Neural cell (in vitro differentiated cells): ENCODE results near the gene PCNX1. TPM values are rescaled to one million over a fixed set of nuclear protein-coding genes. Genes with fewer than 3 reads are reported as not detected.

Source experiments
- H2AFZ ChIP-seq: fragments of 200-600, 300-800 bp; sonication (generic), shearing (Covaris generic); 2 replicates; pipeline ENCODE4 v1.6.0; 2014; ENCODE audit warnings: low read depth, mild to moderate bottlenecking, antibody characterized with exemption, low read length, moderate library complexity
- H3F3A ChIP-seq: fragments of 200-600 bp; shearing (Covaris generic); 2 replicates; pipeline ENCODE4 v1.6.1; 2016; ENCODE audit warnings: mild to moderate bottlenecking, moderate library complexity, mixed read lengths, antibody characterized with exemption, low read length; ENCODE audit not compliant: insufficient read depth, poor library complexity, severe bottlenecking
- H3K27ac ChIP-seq: fragments of 200-600, 300-800 bp; sonication (generic), shearing (Covaris generic); 2 replicates; pipeline ENCODE4 v1.5.1; 2014; ENCODE audit warnings: mild to moderate bottlenecking, low read length, moderate library complexity
- H3K27me3 ChIP-seq: fragments of 300-800, 200-600 bp; sonication (generic), shearing (Covaris generic); 2 replicates; pipeline ENCODE4 v1.6.0; 2014; ENCODE audit warnings: mild to moderate bottlenecking, low read depth, low read length, moderate library complexity; ENCODE audit not compliant: insufficient read depth
- H3K36me3 ChIP-seq: fragments of 300-800, 200-600 bp; sonication (generic), shearing (Covaris generic); 2 replicates; pipeline ENCODE4 v1.5.1; 2014; ENCODE audit warnings: mild to moderate bottlenecking, antibody characterized with exemption, low read length, moderate library complexity; ENCODE audit not compliant: insufficient read depth
- H3K4me2 ChIP-seq: fragments of 300-800, 200-600 bp; sonication (generic), shearing (Covaris generic); 2 replicates; pipeline ENCODE4 v1.6.0; 2014; ENCODE audit warnings: mild to moderate bottlenecking, low read length
- H3K4me3 ChIP-seq: fragments of 300-800, 200-600 bp; sonication (generic), shearing (Covaris generic); 2 replicates; pipeline ENCODE4 v1.5.1; 2014; ENCODE audit warnings: mild to moderate bottlenecking, low read length, moderate library complexity
- H3K79me2 ChIP-seq: fragments of 200-600 bp; shearing (Covaris generic); replicated peaks from 2 replicates; pipeline ENCODE4 v1.6.0; 2014; ENCODE audit warnings: mild to moderate bottlenecking, low read length, moderate library complexity; ENCODE audit not compliant: insufficient read depth
- H3K9ac ChIP-seq: fragments of 300-800, 200-600 bp; sonication (generic), shearing (Covaris generic); 2 replicates; pipeline ENCODE4 v1.6.1; 2016; ENCODE audit warnings: mild to moderate bottlenecking, low read length, mixed read lengths
- H3K9me2 ChIP-seq: fragments of 200-600 bp; shearing (Covaris generic); 2 replicates; pipeline ENCODE4 v1.6.1; 2016; ENCODE audit warnings: mild to moderate bottlenecking, low read length, mixed read lengths; ENCODE audit not compliant: insufficient read depth
- H3K9me3 ChIP-seq: fragments of 200-600, 300-800 bp; sonication (generic), shearing (Covaris generic); 2 replicates; pipeline ENCODE4 v1.6.1; 2016; ENCODE audit warnings: mild to moderate bottlenecking, mixed run types, low read length, moderate library complexity, mixed read lengths
- H4K20me1 ChIP-seq: fragments of 200-600 bp; shearing (Covaris generic); 2 replicates; pipeline ENCODE4 v1.6.1; 2016; ENCODE audit warnings: mild to moderate bottlenecking, mixed run types; ENCODE audit not compliant: insufficient read depth
- EP300 ChIP-seq: fragments of 450-650 bp; conservative IDR thresholded peaks from 2 replicates; pipeline ENCODE4 v1.6.1; 2014; ENCODE audit warnings: antibody characterized with exemption, mild to moderate bottlenecking, moderate library complexity; ENCODE audit not compliant: poor library complexity, severe bottlenecking
- EZH2 ChIP-seq: fragments of 200-600, 300-800 bp; shearing (Covaris generic), sonication (generic); IDR thresholded peaks from 2 replicates; pipeline ENCODE4 v1.6.1; 2014; ENCODE audit warnings: antibody characterized with exemption, low read length, borderline replicate concordance, mild to moderate bottlenecking; ENCODE audit not compliant: insufficient read depth, poor library complexity, severe bottlenecking
- MXI1 ChIP-seq: fragments of 450-650 bp; conservative IDR thresholded peaks from 2 replicates; pipeline ENCODE4 v1.6.1; 2014; ENCODE audit warnings: antibody characterized with exemption, mild to moderate bottlenecking; ENCODE audit not compliant: poor library complexity, severe bottlenecking
- POLR2AphosphoS5 ChIP-seq: IDR thresholded peaks from 2 replicates; pipeline ENCODE4 v1.6.1; 2012
- RAD21 ChIP-seq: fragments of 450-650 bp; conservative IDR thresholded peaks from 2 replicates; pipeline ENCODE4 v1.6.1; 2014; ENCODE audit warnings: antibody characterized with exemption, mild to moderate bottlenecking, moderate library complexity
- SMC3 ChIP-seq: fragments of 450-650 bp; conservative IDR thresholded peaks from 2 replicates; pipeline ENCODE4 v1.6.1; 2014; ENCODE audit warnings: antibody characterized with exemption, mild to moderate bottlenecking, moderate library complexity; ENCODE audit not compliant: poor library complexity
- TAF1 ChIP-seq: IDR thresholded peaks from 2 replicates; pipeline ENCODE4 v1.6.1; 2012; ENCODE audit warnings: low read depth
- polyA plus RNA-seq: library from polyadenylated mRNA; depleted of rRNA; stranded (reverse); fragments of >200 nt; gene quantifications from 2 replicates; pipeline ENCODE4 v1.2.3, GENCODE V29; 2014
- TF ChIP-seq, protein P1 (sequence below): fragments of 450-650 bp; IDR thresholded peaks from 2 replicates; pipeline ENCODE4 v1.5.1; 2014; ENCODE audit warnings: antibody characterized with exemption, mild to moderate bottlenecking, moderate library complexity; ENCODE audit not compliant: poor library complexity, severe bottlenecking
- TF ChIP-seq, protein P2 (sequence below): IDR thresholded peaks from 2 replicates; pipeline ENCODE4 v1.6.1; 2012; ENCODE audit warnings: borderline replicate concordance

PCNX1 gene
- polyA plus RNA-seq, 1 donor from 2014 or later: 23.7 TPM

DNA sequence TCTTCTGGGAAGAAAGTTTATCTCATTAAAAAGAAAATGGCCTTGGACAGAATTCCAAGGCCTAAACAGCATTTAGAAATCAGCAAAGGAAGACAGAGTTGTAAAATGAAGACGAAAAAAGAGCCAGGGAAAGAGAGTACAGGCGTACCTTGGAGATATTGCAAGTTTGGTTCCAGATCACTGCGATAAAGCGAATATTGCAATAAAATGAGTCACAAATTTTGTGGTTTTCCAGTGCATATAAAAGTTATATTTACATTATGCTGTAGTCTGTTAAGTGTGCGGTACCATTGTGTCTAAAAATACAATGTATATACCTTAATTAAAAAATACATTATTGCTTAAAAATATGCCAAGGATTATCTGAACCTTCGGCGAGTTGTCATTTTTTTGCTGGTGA lies 9.0 kb downstream of the PCNX1 start:
- Histone ChIP-seq H3K36me3 (no peaks in the 10 kb centered on the region), H3K4me3 (no peak overlapping the region), H4K20me1 (no peaks in the 10 kb centered on the region), H3K9me3 (no peaks in the 10 kb centered on the region), H3K9me2 (no peaks in the 10 kb centered on the region), H3K27me3 (no peaks in the 10 kb centered on the region), H3K27ac (no peak overlapping the region), H3F3A (no peaks in the 10 kb centered on the region), H3K4me2 (no peak overlapping the region), H3K9ac (no peak overlapping the region), H2AFZ (no peak overlapping the region), H3K79me2 (peaks cover 85% of the 10 kb centered on the region)
- TF ChIP-seq, protein P1, sequence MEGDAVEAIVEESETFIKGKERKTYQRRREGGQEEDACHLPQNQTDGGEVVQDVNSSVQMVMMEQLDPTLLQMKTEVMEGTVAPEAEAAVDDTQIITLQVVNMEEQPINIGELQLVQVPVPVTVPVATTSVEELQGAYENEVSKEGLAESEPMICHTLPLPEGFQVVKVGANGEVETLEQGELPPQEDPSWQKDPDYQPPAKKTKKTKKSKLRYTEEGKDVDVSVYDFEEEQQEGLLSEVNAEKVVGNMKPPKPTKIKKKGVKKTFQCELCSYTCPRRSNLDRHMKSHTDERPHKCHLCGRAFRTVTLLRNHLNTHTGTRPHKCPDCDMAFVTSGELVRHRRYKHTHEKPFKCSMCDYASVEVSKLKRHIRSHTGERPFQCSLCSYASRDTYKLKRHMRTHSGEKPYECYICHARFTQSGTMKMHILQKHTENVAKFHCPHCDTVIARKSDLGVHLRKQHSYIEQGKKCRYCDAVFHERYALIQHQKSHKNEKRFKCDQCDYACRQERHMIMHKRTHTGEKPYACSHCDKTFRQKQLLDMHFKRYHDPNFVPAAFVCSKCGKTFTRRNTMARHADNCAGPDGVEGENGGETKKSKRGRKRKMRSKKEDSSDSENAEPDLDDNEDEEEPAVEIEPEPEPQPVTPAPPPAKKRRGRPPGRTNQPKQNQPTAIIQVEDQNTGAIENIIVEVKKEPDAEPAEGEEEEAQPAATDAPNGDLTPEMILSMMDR: no peak
- TF ChIP-seq EP300: no peak
- TF ChIP-seq SMC3: no peak
- TF ChIP-seq POLR2AphosphoS5: no peak
- TF ChIP-seq TAF1: no peak
- no peak for TF ChIP-seq EZH2
- TF ChIP-seq RAD21: no peak
- TF ChIP-seq, protein P2, sequence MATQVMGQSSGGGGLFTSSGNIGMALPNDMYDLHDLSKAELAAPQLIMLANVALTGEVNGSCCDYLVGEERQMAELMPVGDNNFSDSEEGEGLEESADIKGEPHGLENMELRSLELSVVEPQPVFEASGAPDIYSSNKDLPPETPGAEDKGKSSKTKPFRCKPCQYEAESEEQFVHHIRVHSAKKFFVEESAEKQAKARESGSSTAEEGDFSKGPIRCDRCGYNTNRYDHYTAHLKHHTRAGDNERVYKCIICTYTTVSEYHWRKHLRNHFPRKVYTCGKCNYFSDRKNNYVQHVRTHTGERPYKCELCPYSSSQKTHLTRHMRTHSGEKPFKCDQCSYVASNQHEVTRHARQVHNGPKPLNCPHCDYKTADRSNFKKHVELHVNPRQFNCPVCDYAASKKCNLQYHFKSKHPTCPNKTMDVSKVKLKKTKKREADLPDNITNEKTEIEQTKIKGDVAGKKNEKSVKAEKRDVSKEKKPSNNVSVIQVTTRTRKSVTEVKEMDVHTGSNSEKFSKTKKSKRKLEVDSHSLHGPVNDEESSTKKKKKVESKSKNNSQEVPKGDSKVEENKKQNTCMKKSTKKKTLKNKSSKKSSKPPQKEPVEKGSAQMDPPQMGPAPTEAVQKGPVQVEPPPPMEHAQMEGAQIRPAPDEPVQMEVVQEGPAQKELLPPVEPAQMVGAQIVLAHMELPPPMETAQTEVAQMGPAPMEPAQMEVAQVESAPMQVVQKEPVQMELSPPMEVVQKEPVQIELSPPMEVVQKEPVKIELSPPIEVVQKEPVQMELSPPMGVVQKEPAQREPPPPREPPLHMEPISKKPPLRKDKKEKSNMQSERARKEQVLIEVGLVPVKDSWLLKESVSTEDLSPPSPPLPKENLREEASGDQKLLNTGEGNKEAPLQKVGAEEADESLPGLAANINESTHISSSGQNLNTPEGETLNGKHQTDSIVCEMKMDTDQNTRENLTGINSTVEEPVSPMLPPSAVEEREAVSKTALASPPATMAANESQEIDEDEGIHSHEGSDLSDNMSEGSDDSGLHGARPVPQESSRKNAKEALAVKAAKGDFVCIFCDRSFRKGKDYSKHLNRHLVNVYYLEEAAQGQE: no peak
- TF ChIP-seq MXI1: no peak

DNA sequence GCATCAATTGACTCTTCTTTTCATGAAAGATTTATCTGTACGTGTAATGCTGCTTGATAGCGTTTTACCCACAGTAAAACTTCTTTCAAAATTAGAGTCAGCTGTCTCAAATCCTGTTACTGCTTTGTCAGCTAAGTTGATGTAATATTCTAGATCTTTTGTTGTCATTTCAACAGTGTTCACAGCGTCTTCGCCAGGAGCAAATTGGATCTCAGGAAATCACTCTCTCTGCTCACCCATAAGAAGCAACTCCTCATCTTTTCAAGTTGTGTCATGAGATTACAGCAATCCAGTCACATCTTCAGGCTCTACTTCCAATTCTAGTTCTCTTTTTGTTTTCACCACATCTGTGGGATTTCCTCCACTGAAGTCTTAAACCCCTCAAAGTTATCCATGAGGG lies 9.5 kb downstream of the PCNX1 start:
- Histone ChIP-seq H3K27me3 (no peaks in the 10 kb centered on the region), H3K9me3 (no peaks in the 10 kb centered on the region), H4K20me1 (no peaks in the 10 kb centered on the region), H3K36me3 (no peaks in the 10 kb centered on the region), H3F3A (no peaks in the 10 kb centered on the region), H3K4me3 (no peak overlapping the region), H3K4me2 (no peak overlapping the region), H3K9ac (no peak overlapping the region), H3K79me2 (peaks cover 85% of the 10 kb centered on the region), H3K9me2 (no peaks in the 10 kb centered on the region), H2AFZ (no peak overlapping the region), H3K27ac (no peak overlapping the region)
- no peak for TF ChIP-seq SMC3
- peak; percentile 17 for TF ChIP-seq EP300

DNA sequence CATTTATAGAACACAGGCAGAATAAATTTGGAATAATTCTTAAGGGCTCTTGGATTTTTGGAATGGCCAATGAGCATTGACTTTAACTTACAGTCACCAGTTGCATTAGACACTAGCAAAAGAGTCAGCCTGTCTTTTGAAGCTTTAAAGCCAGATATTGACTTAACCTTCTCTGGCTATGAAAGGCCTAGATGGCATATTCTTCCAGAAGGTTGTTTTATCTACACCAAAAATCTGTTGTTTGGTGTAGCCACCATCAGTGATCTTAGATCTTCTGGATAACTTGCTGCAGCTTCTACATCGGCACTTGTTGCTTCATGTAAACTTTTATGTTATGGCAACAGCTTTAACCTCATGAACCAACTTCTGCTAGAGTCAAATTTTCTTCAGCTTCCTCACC lies 10.4 kb downstream of the PCNX1 start:
- H3K9ac ChIP-seq: no peak overlapping the region
- no peaks in the 10 kb centered on the region for H3K27me3 ChIP-seq
- peaks cover 84% of the 10 kb centered on the region for H3K79me2 ChIP-seq
- no peak overlapping the region for H3K27ac ChIP-seq
- H3F3A ChIP-seq: no peaks in the 10 kb centered on the region
- no peaks in the 10 kb centered on the region for H3K36me3 ChIP-seq
- H3K4me2 ChIP-seq: no peak overlapping the region
- no peak overlapping the region for H2AFZ ChIP-seq
- no peaks in the 10 kb centered on the region for H3K9me3 ChIP-seq
- no peaks in the 10 kb centered on the region for H4K20me1 ChIP-seq
- TF ChIP-seq, protein P2: no peak
- TF ChIP-seq, protein P1: no peak
- TF ChIP-seq EZH2 (no peak), EP300 (no peak), RAD21 (no peak), POLR2AphosphoS5 (no peak), SMC3 (no peak), TAF1 (no peak)
- H3K9me2 ChIP-seq: no peaks in the 10 kb centered on the region
- H3K4me3 ChIP-seq: no peak overlapping the region
